Stomach (tissue), 4 donors: ENCODE measurements around the gene INTS14.

ENCODE experiments used
- EP300 ChIP-seq: sonication (generic); formaldehyde crosslinking; IDR thresholded peaks from one replicate; pipeline ENCODE4 v1.6.1; 2017; ENCODE audit warnings: antibody characterized with exemption
- POLR2A ChIP-seq, 4 donors: fragments of 450-650 bp; IDR thresholded peaks; one replicate each; pipeline ENCODE4 v1.6.1; 2016; ENCODE audit warnings: antibody characterized with exemption in 4 of 4, control low read depth in 2 of 4, mild to moderate bottlenecking in 1 of 4, moderate library complexity in 1 of 4
- POLR2AphosphoS5 ChIP-seq, 3 donors: sonication (generic); formaldehyde crosslinking; IDR thresholded peaks; one replicate each; pipeline ENCODE4 v1.6.1; 2016; ENCODE audit warnings: antibody characterized with exemption in 3 of 3
- TF ChIP-seq, protein P1 (sequence below), 7 experiments: fragments of 450-650 bp in 4 of 7; fragments of 200-600 bp in 3 of 7; sonication (generic) in 3 of 7; IDR thresholded peaks; one replicate each; pipeline ENCODE4 v1.5.1; 2016 to 2019; ENCODE audit warnings: antibody characterized with exemption in 7 of 7, control low read depth in 2 of 7, mild to moderate bottlenecking in 1 of 7

DNA sequence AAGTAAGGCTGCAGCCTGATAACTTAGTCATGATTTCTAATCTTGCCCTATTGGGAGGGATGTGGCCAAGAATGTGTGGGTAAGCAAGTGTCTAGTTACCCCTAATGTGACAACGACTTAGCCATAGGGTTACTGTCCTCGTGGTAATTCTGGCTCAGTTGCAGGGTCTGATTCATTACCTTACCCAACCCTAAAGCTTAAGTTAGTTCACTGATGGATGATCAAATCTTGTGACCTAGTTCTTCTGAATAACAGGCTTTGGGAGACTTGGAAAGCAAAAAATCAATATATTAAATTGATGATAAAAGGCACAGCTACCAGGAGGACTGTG lies 1.6 kb upstream of the INTS14 start:
- TF ChIP-seq, protein P1, sequence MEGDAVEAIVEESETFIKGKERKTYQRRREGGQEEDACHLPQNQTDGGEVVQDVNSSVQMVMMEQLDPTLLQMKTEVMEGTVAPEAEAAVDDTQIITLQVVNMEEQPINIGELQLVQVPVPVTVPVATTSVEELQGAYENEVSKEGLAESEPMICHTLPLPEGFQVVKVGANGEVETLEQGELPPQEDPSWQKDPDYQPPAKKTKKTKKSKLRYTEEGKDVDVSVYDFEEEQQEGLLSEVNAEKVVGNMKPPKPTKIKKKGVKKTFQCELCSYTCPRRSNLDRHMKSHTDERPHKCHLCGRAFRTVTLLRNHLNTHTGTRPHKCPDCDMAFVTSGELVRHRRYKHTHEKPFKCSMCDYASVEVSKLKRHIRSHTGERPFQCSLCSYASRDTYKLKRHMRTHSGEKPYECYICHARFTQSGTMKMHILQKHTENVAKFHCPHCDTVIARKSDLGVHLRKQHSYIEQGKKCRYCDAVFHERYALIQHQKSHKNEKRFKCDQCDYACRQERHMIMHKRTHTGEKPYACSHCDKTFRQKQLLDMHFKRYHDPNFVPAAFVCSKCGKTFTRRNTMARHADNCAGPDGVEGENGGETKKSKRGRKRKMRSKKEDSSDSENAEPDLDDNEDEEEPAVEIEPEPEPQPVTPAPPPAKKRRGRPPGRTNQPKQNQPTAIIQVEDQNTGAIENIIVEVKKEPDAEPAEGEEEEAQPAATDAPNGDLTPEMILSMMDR (IDR thresholded peaks at IDR 0.05) = no peak
- TF ChIP-seq POLR2AphosphoS5 (IDR thresholded peaks at IDR 0.05) (no peak), EP300 (no peak), POLR2A (IDR thresholded peaks at IDR 0.05) (no peak)
